GM13976 (cell line): ENCODE data around the gene EFNA4.

Source experiments
- DNase-seq: peaks from one replicate; pipeline ENCODE4 v3.0.0; 2012; ENCODE audit warnings: low spot score
- in situ Hi-C: fragments of 300-500 bp; cut with MboI; formaldehyde crosslinking; loops from one replicate; pipeline ENCODE4 v1.12.0; 2022; ENCODE audit warnings: low sequenced_read_pairs, mixed read lengths, inconsistent platforms; ENCODE audit not compliant: unreplicated experiment
- TF ChIP-seq, protein P1 (sequence below): IDR thresholded peaks from 2 replicates; pipeline ENCODE4 v1.5.1; 2012; ENCODE audit warnings: borderline replicate concordance, mild to moderate bottlenecking; ENCODE audit not compliant: insufficient read depth; ENCODE audit errors: extremely low read depth, missing control alignments, control extremely low read depth

EFNA4 gene

GRCh38 chr1:155051342-155051776 is 12.2 kb upstream of the EFNA4 start:
- no peak for DNase-seq
- TF ChIP-seq, protein P1, sequence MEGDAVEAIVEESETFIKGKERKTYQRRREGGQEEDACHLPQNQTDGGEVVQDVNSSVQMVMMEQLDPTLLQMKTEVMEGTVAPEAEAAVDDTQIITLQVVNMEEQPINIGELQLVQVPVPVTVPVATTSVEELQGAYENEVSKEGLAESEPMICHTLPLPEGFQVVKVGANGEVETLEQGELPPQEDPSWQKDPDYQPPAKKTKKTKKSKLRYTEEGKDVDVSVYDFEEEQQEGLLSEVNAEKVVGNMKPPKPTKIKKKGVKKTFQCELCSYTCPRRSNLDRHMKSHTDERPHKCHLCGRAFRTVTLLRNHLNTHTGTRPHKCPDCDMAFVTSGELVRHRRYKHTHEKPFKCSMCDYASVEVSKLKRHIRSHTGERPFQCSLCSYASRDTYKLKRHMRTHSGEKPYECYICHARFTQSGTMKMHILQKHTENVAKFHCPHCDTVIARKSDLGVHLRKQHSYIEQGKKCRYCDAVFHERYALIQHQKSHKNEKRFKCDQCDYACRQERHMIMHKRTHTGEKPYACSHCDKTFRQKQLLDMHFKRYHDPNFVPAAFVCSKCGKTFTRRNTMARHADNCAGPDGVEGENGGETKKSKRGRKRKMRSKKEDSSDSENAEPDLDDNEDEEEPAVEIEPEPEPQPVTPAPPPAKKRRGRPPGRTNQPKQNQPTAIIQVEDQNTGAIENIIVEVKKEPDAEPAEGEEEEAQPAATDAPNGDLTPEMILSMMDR = no peak
- in situ Hi-C loops = loop anchor here (25.0 kb wide), 1 partner anchor 489 kb away; the partner anchor contains the start of genes CHRNB2 and UBE2Q1

DNA sequence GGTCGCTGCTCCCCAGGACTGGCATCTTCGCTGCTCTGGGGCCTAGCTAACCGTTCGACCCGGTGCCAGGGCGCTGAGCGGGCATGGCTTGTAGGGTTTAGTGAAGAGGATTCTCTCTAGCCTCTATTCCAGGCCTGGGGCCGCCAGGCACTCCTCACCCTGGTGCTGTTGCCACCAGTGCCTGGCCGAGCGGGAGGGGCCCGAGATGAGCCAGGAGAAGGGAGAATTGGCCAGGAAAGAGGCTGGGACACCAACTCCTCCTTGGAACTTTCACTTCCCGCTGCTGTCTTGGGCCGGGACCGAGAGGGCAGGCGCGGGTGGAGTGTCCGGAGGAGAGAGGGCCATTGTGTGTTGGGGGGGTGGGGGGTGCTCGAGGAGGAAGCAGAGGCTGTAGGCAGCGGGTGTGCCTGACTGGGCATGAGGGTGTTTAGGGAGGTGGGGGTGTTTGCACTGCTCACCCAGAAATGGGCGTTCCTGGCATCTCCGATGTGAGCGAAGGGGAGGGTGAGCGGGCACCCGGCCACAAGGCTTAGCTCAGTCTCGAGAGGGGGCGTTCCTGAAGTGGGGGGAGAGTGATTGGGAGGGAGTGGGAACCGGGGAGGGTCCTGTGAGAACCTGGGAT is 11.7 kb upstream of the EFNA4 start:
- in situ Hi-C loops = loop anchor here (25.0 kb wide), 1 partner anchor 490 kb away; the partner anchor contains the start of genes CHRNB2 and UBE2Q1

GRCh38 chr1:155052439-155053395 is 10.8 kb upstream of the EFNA4 start:
- TF ChIP-seq, protein P1 = peak; percentile 24
- peak; percentile 52 for DNase-seq
- in situ Hi-C loops = loop anchor here (25.0 kb wide), 1 partner anchor 490 kb away; the partner anchor contains the start of genes CHRNB2 and UBE2Q1

More for the DNA sequence above, 11.7 kb upstream of the EFNA4 start:
- DNase-seq = peak; percentile 57
- TF ChIP-seq, protein P1 = no peak

DNA sequence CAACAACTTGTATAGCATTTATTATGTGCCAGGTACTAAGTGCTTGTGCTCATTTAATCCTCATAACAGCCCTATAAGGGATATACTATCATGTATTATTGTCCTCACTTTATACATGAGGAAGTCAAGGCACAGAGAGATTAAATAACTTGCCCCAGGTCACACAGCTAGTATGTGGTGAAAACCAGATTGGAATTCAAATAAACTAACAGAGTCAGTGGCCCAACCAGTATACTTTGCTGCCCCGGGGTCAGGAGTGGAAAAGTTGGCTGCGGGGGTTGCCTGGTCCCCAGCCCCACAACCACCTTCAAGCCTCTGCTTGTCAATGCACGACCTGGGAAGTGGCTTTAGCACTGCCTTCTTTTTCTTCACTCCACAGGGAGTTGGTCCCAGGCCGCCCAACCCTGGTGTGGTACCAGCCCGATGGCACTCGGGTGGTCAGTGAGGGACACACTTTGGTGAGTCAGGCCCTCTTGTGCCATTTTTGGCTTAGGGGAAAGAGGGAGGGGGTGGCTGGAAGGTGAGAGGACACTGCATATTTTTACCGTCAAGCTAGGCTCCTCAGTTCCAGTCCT is 9.9 kb upstream of the EFNA4 start:
- TF ChIP-seq, protein P1 = no peak
- in situ Hi-C loops = loop anchor here (25.0 kb wide), 1 partner anchor 491 kb away; the partner anchor contains the start of genes CHRNB2 and UBE2Q1

DNA sequence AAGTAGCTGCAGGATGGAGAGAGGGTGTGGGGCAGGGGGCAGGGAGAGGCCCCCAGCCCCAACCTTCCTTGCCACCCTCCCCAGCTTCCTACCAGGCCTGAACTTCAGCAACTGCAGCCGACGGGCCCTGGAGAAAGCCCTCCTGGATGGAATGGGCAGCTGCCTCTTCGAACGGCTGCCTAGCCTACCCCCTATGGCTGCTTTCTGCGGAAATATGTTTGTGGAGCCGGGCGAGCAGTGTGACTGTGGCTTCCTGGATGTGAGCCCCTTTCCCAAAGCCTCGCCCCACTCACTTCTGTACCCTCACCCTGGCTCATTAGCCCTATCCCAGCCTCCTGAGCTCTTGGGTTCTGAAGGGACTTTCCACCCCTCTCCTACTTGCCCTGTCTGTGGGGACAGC is 6.4 kb upstream of the EFNA4 start:
- TF ChIP-seq, protein P1 = no peak
- in situ Hi-C loops = loop anchor here (25.0 kb wide), 1 partner anchor 495 kb away; the partner anchor contains the start of genes CHRNB2 and UBE2Q1
- no peak for DNase-seq

More for the DNA sequence above, 9.9 kb upstream of the EFNA4 start:
- DNase-seq = no peak

GRCh38 chr1:155057788-155058211 is 5.7 kb upstream of the EFNA4 start:
- in situ Hi-C loops = loop anchor here (25.0 kb wide), 1 partner anchor 495 kb away; the partner anchor contains the start of genes CHRNB2 and UBE2Q1
- DNase-seq = no peak
- TF ChIP-seq, protein P1 = no peak
